KMS-11 (cell line): ENCODE results near the gene UNC13A.

Source experiments
- H2AFZ ChIP-seq: fragments of 200-600 bp; sonication (generic); 2 replicates; pipeline ENCODE4 v1.6.1; 2016; ENCODE audit warnings: antibody characterized with exemption, mixed run types, low read depth
- H3K27ac ChIP-seq: fragments of 200-600 bp; sonication (generic); 2 replicates; pipeline ENCODE4 v1.6.1; 2016; ENCODE audit warnings: mild to moderate bottlenecking, mixed run types
- H3K27me3 ChIP-seq: fragments of 200-600 bp; sonication (generic); 2 replicates; pipeline ENCODE4 v1.6.1; 2017; ENCODE audit warnings: mild to moderate bottlenecking, low read depth, mixed run types, moderate library complexity; ENCODE audit not compliant: insufficient read depth
- H3K36me3 ChIP-seq: fragments of 200-600 bp; sonication (generic); 2 replicates; pipeline ENCODE4 v1.6.1; 2017; ENCODE audit warnings: mild to moderate bottlenecking, mixed run types; ENCODE audit not compliant: insufficient read depth
- H3K4me1 ChIP-seq: fragments of 200-600 bp; sonication (generic); 2 replicates; pipeline ENCODE4 v1.6.1; 2016; ENCODE audit warnings: mild to moderate bottlenecking, low read depth, mixed run types; ENCODE audit not compliant: poor library complexity, severe bottlenecking
- H3K4me2 ChIP-seq: fragments of 200-600 bp; sonication (generic); 2 replicates; pipeline ENCODE4 v1.7.0; 2016; ENCODE audit warnings: mild to moderate bottlenecking, mixed run types
- H3K4me3 ChIP-seq: fragments of 200-600 bp; sonication (generic); IDR thresholded peaks from 2 replicates; pipeline ENCODE4 v1.6.1; 2017; ENCODE audit warnings: low read depth, low read length, mixed read lengths; ENCODE audit not compliant: insufficient read depth
- H3K79me2 ChIP-seq: fragments of 200-600 bp; sonication (generic); 2 replicates; pipeline ENCODE4 v1.6.1; 2016; ENCODE audit warnings: low read depth, mixed run types; ENCODE audit not compliant: insufficient read depth
- H3K9ac ChIP-seq: fragments of 200-600 bp; sonication (generic); 2 replicates; pipeline ENCODE4 v1.6.1; 2016; ENCODE audit warnings: mild to moderate bottlenecking, mixed run types
- H4K20me1 ChIP-seq: fragments of 200-600 bp; sonication (generic); 2 replicates; pipeline ENCODE4 v1.6.1; 2016; ENCODE audit warnings: mild to moderate bottlenecking, mixed run types; ENCODE audit not compliant: insufficient read depth
- TF ChIP-seq, protein P1 (sequence below): fragments of 200-600 bp; sonication (generic); conservative IDR thresholded peaks from 2 replicates; pipeline ENCODE4 v1.6.1; 2017; ENCODE audit warnings: low read depth, mild to moderate bottlenecking, antibody characterized with exemption, low read length, moderate library complexity, mixed read lengths

UNC13A gene

GRCh38 chr19:17624314-17624991, 63.7 kb downstream of the UNC13A start:
- H3K9ac ChIP-seq, result no peak overlapping the region
- H3K27ac ChIP-seq, result no peak overlapping the region
- H3K36me3 ChIP-seq, result no peaks in the 10 kb centered on the region
- peaks cover 20% of the 10 kb centered on the region; the same call in 1 of the 2 replicates for H3K27me3 ChIP-seq
- no peak overlapping the region for H3K4me2 ChIP-seq
- TF ChIP-seq, protein P1, sequence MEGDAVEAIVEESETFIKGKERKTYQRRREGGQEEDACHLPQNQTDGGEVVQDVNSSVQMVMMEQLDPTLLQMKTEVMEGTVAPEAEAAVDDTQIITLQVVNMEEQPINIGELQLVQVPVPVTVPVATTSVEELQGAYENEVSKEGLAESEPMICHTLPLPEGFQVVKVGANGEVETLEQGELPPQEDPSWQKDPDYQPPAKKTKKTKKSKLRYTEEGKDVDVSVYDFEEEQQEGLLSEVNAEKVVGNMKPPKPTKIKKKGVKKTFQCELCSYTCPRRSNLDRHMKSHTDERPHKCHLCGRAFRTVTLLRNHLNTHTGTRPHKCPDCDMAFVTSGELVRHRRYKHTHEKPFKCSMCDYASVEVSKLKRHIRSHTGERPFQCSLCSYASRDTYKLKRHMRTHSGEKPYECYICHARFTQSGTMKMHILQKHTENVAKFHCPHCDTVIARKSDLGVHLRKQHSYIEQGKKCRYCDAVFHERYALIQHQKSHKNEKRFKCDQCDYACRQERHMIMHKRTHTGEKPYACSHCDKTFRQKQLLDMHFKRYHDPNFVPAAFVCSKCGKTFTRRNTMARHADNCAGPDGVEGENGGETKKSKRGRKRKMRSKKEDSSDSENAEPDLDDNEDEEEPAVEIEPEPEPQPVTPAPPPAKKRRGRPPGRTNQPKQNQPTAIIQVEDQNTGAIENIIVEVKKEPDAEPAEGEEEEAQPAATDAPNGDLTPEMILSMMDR, result no peak
- H3K4me1 ChIP-seq, result no peaks in the 10 kb centered on the region
- no peaks in the 10 kb centered on the region for H3K79me2 ChIP-seq
- no peak overlapping the region for H2AFZ ChIP-seq
- no peak overlapping the region for H3K4me3 ChIP-seq
- no peaks in the 10 kb centered on the region for H4K20me1 ChIP-seq

DNA sequence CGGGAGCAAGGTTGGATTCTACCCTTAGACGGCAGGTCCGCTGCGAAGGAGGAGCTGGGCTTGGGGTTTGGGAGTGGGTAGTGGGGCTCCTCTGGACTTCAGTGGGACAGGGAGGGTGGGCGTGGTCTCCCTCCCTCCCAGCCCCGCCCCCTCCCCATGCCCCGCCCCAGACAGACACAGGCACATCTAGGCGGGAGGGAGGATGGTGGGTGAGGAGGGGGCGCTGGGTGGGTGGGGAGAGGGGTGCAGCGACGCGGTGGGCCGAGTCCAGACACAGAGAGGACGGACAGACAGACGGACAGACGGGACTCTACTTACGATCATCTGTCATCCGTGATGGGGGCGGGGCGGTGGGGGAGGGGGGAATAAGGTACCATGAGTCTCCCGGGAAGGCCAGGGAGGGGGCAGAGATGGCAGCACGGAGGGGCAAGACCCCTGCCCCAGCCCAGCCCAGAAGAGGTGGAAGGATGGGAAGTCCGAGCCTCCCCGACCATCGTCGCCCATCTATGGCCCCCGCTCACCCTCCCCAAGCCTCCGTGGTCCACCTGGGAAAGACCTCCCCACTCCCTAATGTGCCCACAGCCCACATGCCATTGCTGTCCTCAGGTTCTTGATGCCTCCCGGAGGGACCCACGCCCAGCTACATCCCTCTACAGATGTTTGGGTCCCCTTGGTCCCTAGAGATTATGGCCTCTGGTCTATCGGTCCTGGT, 64.8 kb downstream of the UNC13A start:
- Histone ChIP-seq H3K4me1 (no peaks in the 10 kb centered on the region), H3K36me3 (no peaks in the 10 kb centered on the region), H3K79me2 (no peaks in the 10 kb centered on the region), H4K20me1 (no peaks in the 10 kb centered on the region), H2AFZ (no peak overlapping the region), H3K4me3 (no peak overlapping the region), H3K4me2 (no peak overlapping the region), H3K9ac (no peak overlapping the region), H3K27me3 (peaks cover 21% of the 10 kb centered on the region; the same call in 1 of the 2 replicates), H3K27ac (no peak overlapping the region)
- TF ChIP-seq, protein P1, result no peak

- Histone ChIP-seq H3K27me3 (peaks cover 42% of the 10 kb centered on the region; the same call in 1 of the 2 replicates), H3K4me2 (no peak overlapping the region), H3K4me3 (no peak overlapping the region), H3K4me1 (no peaks in the 10 kb centered on the region), H3K36me3 (no peaks in the 10 kb centered on the region), H4K20me1 (no peaks in the 10 kb centered on the region), H3K27ac (no peak overlapping the region), H3K9ac (no peak overlapping the region), H3K79me2 (no peaks in the 10 kb centered on the region), H2AFZ (no peak overlapping the region)
- TF ChIP-seq, protein P1, result no peak
Observed at GRCh38 chr19:17620696-17621095, 67.5 kb downstream of the UNC13A start.

GRCh38 chr19:17618936-17619335, 69.2 kb downstream of the UNC13A start:
- Histone ChIP-seq H3K4me3 (no peak overlapping the region), H3K27me3 (peaks cover 57% of the 10 kb centered on the region; the same call in 1 of the 2 replicates)

More at GRCh38 chr19:17618936-17619335, 69.2 kb downstream of the UNC13A start:
- H3K27ac ChIP-seq, result no peak overlapping the region
- no peaks in the 10 kb centered on the region for H4K20me1 ChIP-seq
- H3K36me3 ChIP-seq, result no peaks in the 10 kb centered on the region
- TF ChIP-seq, protein P1, result no peak
- H3K4me1 ChIP-seq, result no peaks in the 10 kb centered on the region
- H3K79me2 ChIP-seq, result no peaks in the 10 kb centered on the region
- H3K9ac ChIP-seq, result no peak overlapping the region
- H3K4me2 ChIP-seq, result no peak overlapping the region
- no peak overlapping the region for H2AFZ ChIP-seq
